Mesendoderm (in vitro differentiated cells): Measurements from ENCODE around the gene ARHGAP6.
A peak's percentile ranks its signal among the peaks of the same experiment; 100 is the strongest.

Experiments used
- DNase-seq: peaks from one replicate; pipeline ENCODE4 v3.0.0; 2013
- H2AK5ac ChIP-seq: 2 replicates; pipeline ENCODE4 v1.6.1; 2013; ENCODE audit warnings: low read length, inconsistent platforms
- H2BK120ac ChIP-seq: 2 replicates; pipeline ENCODE4 v1.6.1; 2013; ENCODE audit warnings: low read depth, mild to moderate bottlenecking, low read length, moderate library complexity, mixed read lengths
- H2BK15ac ChIP-seq: replicated peaks from 2 replicates; pipeline ENCODE4 v1.6.1; 2013; ENCODE audit warnings: low read depth, mild to moderate bottlenecking, moderate library complexity
- H2BK5ac ChIP-seq: 2 replicates; pipeline ENCODE4 v1.6.1; 2013; ENCODE audit warnings: low read length, inconsistent platforms
- H3K18ac ChIP-seq: 2 replicates; pipeline ENCODE4 v1.6.1; 2013; ENCODE audit warnings: mild to moderate bottlenecking, low read length, mixed read lengths
- H3K23ac ChIP-seq: one replicate; pipeline ENCODE4 v1.6.1; 2013; ENCODE audit warnings: low read length
- H3K27ac ChIP-seq: 2 replicates; pipeline ENCODE4 v1.5.1; 2013; ENCODE audit warnings: low read depth, mild to moderate bottlenecking, inconsistent platforms, low read length, moderate library complexity
- H3K27me3 ChIP-seq: 2 replicates; pipeline ENCODE4 v1.6.1; 2013; ENCODE audit warnings: low read length, control low read depth, mild to moderate bottlenecking, inconsistent platforms; ENCODE audit not compliant: insufficient read depth, poor library complexity
- H3K36me3 ChIP-seq: 2 replicates; pipeline ENCODE4 v1.6.1; 2013; ENCODE audit warnings: low read length, inconsistent platforms; ENCODE audit not compliant: control insufficient read depth, insufficient read depth
- H3K4ac ChIP-seq: one replicate; pipeline ENCODE4 v1.6.1; 2013; ENCODE audit warnings: low read depth, mild to moderate bottlenecking, low read length, moderate library complexity
- H3K4me1 ChIP-seq: 2 replicates; pipeline ENCODE4 v1.6.1; 2013; ENCODE audit warnings: low read depth, low read length, inconsistent platforms; ENCODE audit not compliant: control insufficient read depth
- H3K4me2 ChIP-seq: 2 replicates; pipeline ENCODE4 v1.6.1; 2013; ENCODE audit warnings: low read length
- H3K4me3 ChIP-seq: 2 replicates; pipeline ENCODE4 v1.5.1; 2013; ENCODE audit warnings: mild to moderate bottlenecking, low read length
- H3K56ac ChIP-seq: one replicate; pipeline ENCODE4 v1.6.1; 2013; ENCODE audit warnings: low read length
- H3K79me1 ChIP-seq: 2 replicates; pipeline ENCODE4 v1.6.1; 2013; ENCODE audit warnings: low read length, inconsistent platforms
- H3K79me2 ChIP-seq: 2 replicates; pipeline ENCODE4 v1.6.1; 2013; ENCODE audit warnings: mild to moderate bottlenecking, low read length; ENCODE audit not compliant: control insufficient read depth, insufficient read depth
- H3K9ac ChIP-seq: 2 replicates; pipeline ENCODE4 v1.6.1; 2013; ENCODE audit warnings: low read length, inconsistent platforms
- H4K5ac ChIP-seq: one replicate; pipeline ENCODE4 v1.6.1; 2013; ENCODE audit warnings: low read length
- H4K8ac ChIP-seq: one replicate; pipeline ENCODE4 v1.6.1; 2013; ENCODE audit warnings: low read depth, mild to moderate bottlenecking, control low read depth, low read length, moderate library complexity
- WGBS: extraction: QIAGEN DNeasy Blood & Tissue Kit; methylation state at CpG from one replicate; pipeline ENCODE4 v1.1.7; 2013; ENCODE audit warnings: low lambda C conversion rate, missing lambda C conversion rate; ENCODE audit not compliant: insufficient coverage; ENCODE audit errors: extremely low coverage; 5-methylcytosine and 5-hydroxymethylcytosine counted together

Gene ARHGAP6

DNA sequence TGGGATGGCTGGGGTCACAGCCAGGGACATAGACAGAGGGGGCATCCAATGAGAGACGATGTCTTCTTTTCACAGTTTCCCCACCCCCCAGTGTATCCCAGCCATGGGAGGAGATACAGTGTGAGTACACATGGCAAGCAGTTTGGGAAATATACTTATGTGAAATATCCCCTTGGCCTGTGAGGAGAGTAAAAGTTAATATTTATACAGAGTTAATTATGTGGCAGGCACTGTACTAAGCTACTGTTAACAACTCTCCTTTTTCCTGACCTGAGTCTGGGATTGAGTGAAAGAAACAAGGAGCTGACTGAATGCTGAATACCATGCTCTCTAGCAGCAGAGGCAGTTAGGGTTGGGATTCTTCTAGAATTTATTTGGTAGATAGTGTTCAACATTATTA, 519.3 kb downstream of the ARHGAP6 start:
- Histone ChIP-seq H3K4me3 (no peak overlapping the region), H3K79me2 (no peaks in the 10 kb centered on the region), H4K8ac (no peak overlapping the region), H3K23ac (no peak overlapping the region), H3K56ac (no peak overlapping the region), H3K27ac (no peak overlapping the region), H2AK5ac (no peak overlapping the region), H2BK15ac (no peak overlapping the region), H4K5ac (no peak overlapping the region), H3K4me2 (no peak overlapping the region), H3K36me3 (no peaks in the 10 kb centered on the region), H3K18ac (no peak overlapping the region), H3K9ac (no peak overlapping the region), H2BK5ac (no peak overlapping the region), H3K79me1 (no peaks in the 10 kb centered on the region), H3K4me1 (no peaks in the 10 kb centered on the region), H3K27me3 (no peaks in the 10 kb centered on the region), H2BK120ac (no peak overlapping the region), H3K4ac (no peak overlapping the region)
- DNase-seq = no peak
- whole genome bisulfite sequencing = no CpG with 5 or more reads among the region's 1 CpG

- Histone ChIP-seq H2BK15ac (no peak overlapping the region), H4K8ac (no peak overlapping the region), H3K27ac (no peak overlapping the region), H3K36me3 (no peaks in the 10 kb centered on the region), H2BK5ac (no peak overlapping the region), H3K79me2 (no peaks in the 10 kb centered on the region), H3K9ac (no peak overlapping the region), H3K79me1 (no peaks in the 10 kb centered on the region), H3K4me1 (no peaks in the 10 kb centered on the region), H3K4me2 (no peak overlapping the region), H3K18ac (no peak overlapping the region), H3K23ac (no peak overlapping the region), H3K4ac (no peak overlapping the region), H3K56ac (no peak overlapping the region), H2BK120ac (no peak overlapping the region), H4K5ac (no peak overlapping the region), H2AK5ac (no peak overlapping the region), H3K4me3 (no peak overlapping the region), H3K27me3 (no peaks in the 10 kb centered on the region)
- no CpG with 5 or more reads among the region's 20 CpGs for WGBS
- peak; percentile 65 for DNase-seq
These were observed 521.6 kb downstream of the ARHGAP6 start for GRCh38 chrX:11143931-11144678.

GRCh38 chrX:11138498-11139390, 527.0 kb downstream of the ARHGAP6 start:
- no peak overlapping the region for H3K27ac ChIP-seq
- H3K27me3 ChIP-seq = no peaks in the 10 kb centered on the region
- H4K5ac ChIP-seq = no peak overlapping the region
- no peak overlapping the region for H3K9ac ChIP-seq
- no peaks in the 10 kb centered on the region for H3K36me3 ChIP-seq
- H3K4me2 ChIP-seq = no peak overlapping the region
- no peak for DNase-seq
- no CpG with 5 or more reads among the region's 56 CpGs for WGBS
- no peak overlapping the region for H2BK15ac ChIP-seq
- no peak overlapping the region for H3K56ac ChIP-seq
- H3K4ac ChIP-seq = no peak overlapping the region
- H3K18ac ChIP-seq = no peak overlapping the region
- no peaks in the 10 kb centered on the region for H3K79me2 ChIP-seq
- H4K8ac ChIP-seq = no peak overlapping the region
- no peak overlapping the region for H2BK120ac ChIP-seq
- no peak overlapping the region for H3K4me3 ChIP-seq
- H3K4me1 ChIP-seq = no peaks in the 10 kb centered on the region
- no peak overlapping the region for H3K23ac ChIP-seq
- H3K79me1 ChIP-seq = no peaks in the 10 kb centered on the region
- no peak overlapping the region for H2BK5ac ChIP-seq
- no peak overlapping the region for H2AK5ac ChIP-seq

DNA sequence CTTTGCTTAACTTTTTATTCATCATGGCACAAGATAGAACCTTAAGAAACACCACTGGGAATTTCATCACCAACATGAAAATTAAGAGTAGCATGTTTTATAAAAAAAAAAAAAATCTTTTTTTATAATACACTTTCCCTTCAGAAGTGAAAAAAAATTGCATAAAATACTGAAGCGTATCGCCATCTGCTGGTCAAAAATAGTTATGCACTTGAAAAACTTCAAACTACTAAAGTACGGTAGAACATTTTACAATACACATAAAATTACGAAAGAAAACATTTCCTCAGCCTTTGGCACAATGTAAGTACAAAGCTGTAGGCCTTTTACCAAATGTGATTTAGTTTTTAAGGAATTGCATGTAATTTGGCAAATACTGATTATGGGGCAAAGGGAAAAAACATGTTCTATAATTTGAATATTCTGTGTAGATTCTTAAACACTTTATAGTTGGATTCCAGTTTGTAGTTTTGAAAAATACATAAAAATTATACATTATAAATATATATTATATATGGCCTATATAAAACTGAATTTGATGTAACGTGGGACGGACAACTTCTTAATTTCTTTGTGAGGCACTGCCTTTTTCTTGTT, 528.1 kb downstream of the ARHGAP6 start:
- Histone ChIP-seq H2BK15ac (no peak overlapping the region), H2BK120ac (no peak overlapping the region), H4K8ac (no peak overlapping the region), H3K4me1 (no peaks in the 10 kb centered on the region), H4K5ac (no peak overlapping the region), H3K4me2 (no peak overlapping the region), H2AK5ac (no peak overlapping the region), H3K79me2 (no peaks in the 10 kb centered on the region), H3K79me1 (no peaks in the 10 kb centered on the region), H3K4me3 (no peak overlapping the region), H3K36me3 (no peaks in the 10 kb centered on the region), H3K56ac (no peak overlapping the region), H3K23ac (no peak overlapping the region), H3K27ac (no peak overlapping the region), H3K4ac (no peak overlapping the region), H2BK5ac (no peak overlapping the region), H3K18ac (no peak overlapping the region), H3K27me3 (no peaks in the 10 kb centered on the region), H3K9ac (no peak overlapping the region)
- no CpG with 5 or more reads among the region's 6 CpGs for WGBS
- peak; percentile 4 for DNase-seq

GRCh38 chrX:11135564-11136185, 530.0 kb downstream of the ARHGAP6 start:
- Histone ChIP-seq H3K4me3 (no peak overlapping the region), H3K9ac (no peak overlapping the region), H3K27ac (no peak overlapping the region), H2AK5ac (no peak overlapping the region), H3K4me1 (no peaks in the 10 kb centered on the region), H3K79me1 (no peaks in the 10 kb centered on the region), H2BK120ac (no peak overlapping the region), H3K4ac (no peak overlapping the region), H3K56ac (no peak overlapping the region), H3K23ac (no peak overlapping the region), H3K18ac (no peak overlapping the region), H4K8ac (no peak overlapping the region), H2BK15ac (no peak overlapping the region), H4K5ac (no peak overlapping the region), H3K36me3 (no peaks in the 10 kb centered on the region), H2BK5ac (no peak overlapping the region), H3K79me2 (no peaks in the 10 kb centered on the region), H3K4me2 (no peak overlapping the region), H3K27me3 (no peaks in the 10 kb centered on the region)
- DNase-seq = no peak
- no CpG with 5 or more reads among the region's 2 CpGs for WGBS
